HG03439 (cell line): Measurements from ENCODE around the gene RBM20.
"Not testable (repeated sequence)": the region's sequence is repeated elsewhere in the genome, so short reads cannot be mapped to it uniquely, and the experiment has no call there.

Source experiments
- ATAC-seq: cut with Tn5 transposase; IDR thresholded peaks from one replicate; pipeline ENCODE4 v1.9.1; 2021; ENCODE audit warnings: mild to moderate bottlenecking, moderate library complexity; ENCODE audit not compliant: unreplicated experiment

Gene RBM20

DNA sequence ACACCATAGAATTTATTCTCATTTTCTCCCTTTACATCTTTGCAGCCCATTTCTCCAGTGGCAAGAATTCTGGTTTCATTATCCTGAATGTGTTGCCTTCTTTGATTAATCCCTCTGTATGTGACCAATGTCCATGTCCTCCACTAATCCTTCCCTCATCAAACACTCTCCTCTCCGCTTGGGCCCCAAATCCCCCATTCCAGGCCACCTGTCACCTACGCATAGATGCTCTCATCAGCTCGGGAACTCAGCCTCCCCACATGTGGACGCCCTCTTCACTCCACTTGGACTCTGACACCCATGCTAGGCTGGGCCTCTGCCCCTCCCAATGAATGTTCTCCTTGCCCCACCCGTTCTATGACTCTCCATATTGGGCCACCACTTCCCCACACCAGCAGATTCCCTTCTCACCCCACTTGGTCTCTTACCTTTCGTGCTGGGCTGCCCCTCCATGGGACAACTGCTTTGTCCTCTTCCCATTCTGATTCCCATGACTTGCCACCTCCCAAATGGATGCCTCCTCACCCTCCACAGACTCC lies 18.7 kb upstream of the RBM20 start:
- no peak for ATAC-seq

DNA sequence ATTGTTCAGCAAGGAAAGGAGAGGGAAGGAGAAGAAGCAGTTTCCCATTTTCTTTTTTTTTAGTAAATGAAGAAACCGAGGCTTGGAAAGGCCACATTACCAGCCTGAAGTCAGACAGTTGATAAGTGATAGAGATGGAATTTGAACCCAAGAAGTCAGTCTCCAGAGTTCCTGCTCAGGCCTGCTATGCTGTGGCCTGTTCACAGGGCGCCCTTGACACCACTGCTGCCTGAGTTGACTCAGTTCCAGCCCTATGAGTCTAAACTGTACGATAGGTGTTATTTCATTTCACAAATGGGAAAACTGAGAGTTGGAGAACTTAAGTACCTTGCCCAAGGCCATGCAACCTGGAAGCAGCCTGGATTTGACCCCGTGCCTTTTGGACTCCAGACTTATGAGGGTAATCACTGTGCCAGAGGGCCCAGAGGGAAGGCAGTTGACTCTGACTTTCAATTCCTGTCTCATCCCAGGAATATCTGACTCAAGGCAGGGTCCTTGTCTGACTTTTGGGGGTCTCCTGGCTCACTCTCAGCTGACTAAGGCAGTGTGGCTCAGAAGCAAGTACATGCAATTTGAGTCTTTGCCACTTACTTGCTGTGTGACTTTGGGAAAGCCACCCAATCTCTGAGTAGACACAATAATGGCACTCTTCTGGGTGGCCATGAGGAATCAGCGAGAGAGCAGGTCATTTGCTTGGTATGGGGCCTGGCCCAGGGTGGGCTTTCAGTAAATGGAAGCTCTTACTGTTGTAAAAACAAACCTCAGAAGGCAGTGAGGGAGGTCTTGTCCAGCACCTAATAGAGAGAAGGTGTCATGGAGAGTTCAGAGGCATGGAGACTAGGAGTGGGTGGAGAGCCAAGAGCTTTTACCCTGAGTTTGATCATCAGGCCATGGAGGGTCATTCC lies 17.9 kb upstream of the RBM20 start:
- no peak for ATAC-seq

DNA sequence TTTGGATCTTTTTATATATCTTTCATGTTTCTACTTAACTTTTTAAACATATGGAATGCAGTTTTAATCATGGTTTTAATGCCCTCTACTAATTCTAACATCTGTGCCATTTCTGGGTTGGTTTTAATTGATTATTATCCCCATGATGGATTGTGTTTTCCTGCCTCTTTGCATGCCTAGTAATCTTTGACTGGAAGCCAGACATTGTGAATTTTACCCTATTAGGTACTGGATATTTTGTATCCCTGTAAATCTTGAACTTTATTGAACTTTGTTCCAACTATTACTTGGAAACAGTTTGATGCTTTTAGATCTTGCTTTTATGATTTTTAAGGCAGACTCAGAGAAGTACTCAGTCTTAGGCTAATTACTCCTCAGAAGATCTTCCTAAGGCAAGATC lies 16.0 kb upstream of the RBM20 start:
- no peak for ATAC-seq

DNA sequence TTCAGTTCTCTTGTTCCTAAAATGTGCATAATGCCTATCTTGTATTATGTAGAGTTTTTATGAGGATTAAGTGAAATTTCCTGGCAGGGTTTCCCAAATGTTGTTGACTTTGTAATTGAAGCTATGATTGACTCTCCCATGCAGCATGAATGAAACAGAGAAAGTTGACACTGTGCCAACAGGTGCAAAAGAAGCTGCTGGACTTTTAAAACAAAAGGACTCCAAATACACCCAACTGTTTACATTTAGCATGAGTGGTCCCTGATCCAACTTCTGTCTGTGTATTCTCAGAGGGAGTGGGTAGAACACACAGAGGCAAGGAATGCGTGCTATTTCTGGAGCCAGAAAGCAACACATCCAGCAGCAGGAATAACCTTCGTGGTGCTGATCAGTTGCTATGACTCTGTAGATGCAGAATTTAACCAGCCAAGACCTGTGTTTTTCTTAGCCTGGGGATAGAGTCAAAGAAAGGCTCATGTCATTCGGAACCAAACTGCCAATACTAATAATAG lies 14.4 kb upstream of the RBM20 start:
- no peak for ATAC-seq

DNA sequence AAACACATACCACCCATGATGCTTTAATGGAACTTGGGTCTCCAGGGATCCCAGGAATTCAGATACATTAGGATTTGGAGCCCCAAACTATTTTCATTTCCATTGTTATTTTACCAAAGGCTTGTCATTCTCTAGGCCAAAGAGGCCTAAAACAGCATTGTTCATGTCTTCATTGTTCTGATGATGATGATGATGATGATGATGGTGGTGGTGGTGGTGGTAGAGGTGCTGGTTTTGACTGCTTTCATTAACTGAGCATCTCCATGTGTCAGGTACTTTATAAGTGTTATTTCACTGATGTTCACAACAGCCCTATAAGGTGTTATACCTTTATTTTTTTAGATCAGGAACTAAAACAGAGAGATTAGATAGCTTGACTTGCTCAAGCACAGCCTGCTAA lies 12.2 kb upstream of the RBM20 start:
- ATAC-seq, result no peak

DNA sequence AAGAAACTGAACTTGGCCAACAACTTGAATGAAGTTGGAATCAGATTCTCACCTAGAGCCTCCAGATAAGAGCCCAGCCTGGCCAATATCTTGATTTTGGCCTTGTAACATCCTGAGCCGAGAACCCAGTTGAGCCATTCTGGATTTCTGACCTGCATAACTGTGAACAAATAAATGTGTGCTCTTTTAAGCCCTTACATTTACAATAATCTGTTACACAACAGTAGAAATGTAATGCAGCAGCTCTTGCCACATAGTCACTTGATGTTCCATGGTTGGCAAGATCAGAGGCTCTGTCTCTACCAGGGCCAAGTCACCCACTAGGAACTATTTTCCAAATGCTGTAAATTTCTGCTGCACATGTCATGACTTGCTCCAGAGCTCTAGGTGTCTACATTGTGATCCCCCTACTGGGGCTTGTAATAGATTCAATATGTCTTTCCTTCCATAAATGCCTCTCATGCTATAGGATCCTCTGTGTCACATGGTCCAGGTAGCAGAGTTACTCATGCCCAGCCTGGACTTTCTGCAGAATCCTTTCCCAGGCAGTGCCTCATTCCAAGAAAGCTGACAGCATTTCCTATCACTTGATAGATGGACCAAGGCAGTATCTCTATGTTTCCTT lies 11.4 kb upstream of the RBM20 start:
- no peak for ATAC-seq

DNA sequence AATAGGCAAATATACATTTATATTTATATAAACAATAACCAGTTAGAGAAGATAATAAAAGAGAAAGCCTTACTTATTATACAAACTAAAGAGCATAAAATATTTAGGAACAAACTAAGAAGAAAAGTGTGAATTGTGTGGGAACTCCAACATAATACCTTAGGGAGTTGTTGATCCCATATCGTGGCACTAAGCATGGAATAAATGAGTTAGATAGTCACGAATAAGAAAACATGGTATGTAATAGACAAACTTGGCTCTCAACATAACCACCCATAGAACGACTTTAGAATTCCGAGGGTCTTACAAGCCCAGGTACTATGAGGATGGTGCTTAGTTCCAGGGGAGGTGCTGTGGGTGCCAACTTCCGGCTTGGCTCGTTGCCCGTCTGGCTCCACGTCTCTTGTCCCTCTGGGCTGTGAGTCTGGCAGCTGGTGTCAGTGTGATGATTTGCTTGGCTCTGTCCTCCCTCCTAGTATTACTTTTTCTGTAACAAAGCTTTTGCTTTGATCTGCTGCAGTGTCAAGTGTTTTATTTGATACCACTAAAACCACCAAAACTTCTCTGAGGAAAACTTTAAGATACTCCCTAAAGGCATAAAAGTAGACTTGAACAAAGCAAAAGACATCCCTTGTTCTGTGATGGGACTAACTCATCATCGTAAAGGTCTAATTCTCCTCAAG lies 9.5 kb upstream of the RBM20 start:
- ATAC-seq, result no peak

DNA sequence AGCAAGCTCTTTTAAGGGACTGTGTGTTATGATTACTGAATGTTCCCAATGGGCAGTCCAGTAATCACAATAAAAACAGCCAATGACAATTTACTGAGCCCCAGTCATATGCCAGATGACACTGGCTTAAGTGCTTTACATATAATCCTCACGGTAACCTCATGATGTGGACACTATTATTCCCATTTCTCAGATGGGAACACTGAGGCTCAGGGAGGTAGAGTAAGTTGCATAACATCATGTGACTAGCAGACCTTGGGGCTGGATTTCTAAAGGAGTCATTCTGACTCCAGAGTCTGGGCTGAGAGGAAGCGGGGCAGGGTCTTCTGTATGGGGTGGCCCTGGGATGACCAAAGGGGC lies 7.6 kb upstream of the RBM20 start:
- ATAC-seq, result no peak

DNA sequence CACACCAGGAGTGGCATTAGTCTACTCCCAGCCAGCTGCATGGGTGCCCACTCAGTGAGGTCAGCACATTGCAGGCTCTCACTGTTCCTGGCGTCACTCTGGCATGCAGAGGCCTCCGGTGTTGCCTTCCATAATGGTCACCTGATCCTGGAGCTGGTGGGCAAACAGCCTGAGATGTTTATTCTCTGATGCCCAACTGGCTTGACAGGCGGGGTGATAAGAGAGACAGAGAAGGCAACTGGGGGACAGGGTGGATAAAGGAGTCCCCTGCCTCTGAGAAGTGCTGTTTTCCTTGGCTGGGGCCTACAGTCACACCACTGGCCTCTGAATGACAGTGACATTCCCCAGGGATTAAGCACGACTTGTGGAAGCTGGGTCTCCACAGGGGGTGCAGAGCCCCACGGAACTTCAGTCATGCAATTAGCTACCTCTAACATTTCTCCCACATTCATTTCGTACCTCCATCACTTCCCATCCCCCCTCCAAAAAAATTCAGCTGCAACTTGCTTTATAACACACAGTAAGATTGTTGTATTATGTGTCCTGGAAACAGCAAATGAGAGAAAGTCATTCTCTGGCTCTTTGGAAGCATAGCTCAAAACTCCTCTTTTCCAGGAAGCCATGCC lies 7.1 kb upstream of the RBM20 start:
- ATAC-seq, result no peak

DNA sequence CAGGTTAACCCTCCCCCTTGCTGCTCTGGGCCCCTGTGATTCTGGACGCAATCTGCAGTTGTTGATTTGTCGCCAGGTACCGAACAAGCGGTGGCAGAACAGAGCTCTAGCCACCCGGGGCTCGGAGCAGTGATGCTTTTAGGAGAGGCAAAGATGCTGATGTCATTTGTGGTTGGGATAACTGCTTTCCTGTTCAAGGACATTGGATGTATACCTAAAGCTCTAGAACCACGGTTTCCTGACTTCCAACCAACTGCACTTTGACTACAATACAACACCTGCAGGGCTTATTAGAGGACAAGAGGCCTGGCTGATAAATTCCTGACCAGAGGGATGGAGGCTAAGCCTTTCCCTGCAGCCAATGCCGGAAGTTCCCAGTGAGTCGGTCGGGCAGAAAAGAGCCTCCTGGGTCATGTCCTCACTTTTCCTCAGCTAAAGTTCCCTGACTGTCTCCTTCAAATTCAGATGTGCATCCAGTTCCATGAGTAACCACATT lies 6.5 kb upstream of the RBM20 start:
- ATAC-seq, result no peak

DNA sequence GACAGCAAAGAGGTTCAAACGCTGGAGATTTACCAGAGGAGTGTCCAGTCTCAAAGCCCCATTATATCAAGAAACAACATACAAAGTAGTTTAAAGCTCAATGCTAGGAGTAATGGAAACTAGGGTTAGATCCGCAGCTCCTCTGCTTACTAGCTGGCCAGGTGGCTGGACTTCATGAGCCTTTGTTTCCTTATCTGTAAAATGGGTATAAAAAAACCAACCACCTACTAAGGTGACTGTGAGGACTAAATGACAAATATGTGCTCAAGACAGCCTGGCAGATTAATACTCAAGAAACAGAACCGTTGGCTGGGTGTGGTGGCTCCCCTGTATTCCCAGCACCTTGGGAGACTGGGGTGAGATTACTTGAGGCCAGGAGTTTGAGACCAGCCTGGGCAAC lies 5.8 kb upstream of the RBM20 start:
- ATAC-seq, result no peak

DNA sequence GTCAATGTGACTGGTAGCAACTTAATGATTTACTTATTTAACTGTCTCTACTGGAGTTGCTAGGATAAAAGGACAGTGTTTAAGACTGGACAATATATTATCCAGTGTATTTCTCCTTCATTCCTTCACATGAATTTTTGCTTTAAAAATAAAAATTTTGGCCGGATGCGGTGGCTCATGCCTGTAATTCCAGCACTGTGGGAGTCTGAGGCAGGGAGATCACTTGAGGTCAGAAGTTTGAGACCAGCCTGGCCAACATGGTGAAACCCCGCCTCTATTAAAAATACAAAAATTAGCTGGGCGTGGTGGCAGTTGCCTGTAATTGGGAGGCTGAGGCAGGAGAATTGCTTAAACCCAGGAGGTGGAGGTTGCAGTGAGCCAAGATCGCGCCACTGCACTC lies 5.1 kb upstream of the RBM20 start:
- ATAC-seq, result not testable (repeated sequence)

DNA sequence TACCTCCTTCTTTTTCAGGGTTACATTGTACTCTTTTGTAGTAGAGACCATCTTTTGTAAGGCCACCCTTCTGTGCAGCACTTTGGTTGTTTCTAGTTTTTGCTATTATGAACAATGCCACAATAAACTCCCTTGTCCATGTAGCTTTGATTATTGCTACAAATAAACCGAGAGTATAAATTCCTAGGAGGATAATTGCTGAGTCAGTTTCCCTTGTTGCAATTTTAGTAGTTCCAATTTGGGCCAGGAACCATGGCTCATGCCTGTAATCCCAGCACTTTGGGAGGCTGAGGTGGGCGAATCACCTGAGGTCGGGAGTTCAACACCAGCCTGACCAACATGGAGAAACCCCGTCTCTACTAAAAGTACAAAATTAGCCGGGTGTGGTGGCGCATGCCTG lies 4.3 kb upstream of the RBM20 start:
- not testable (repeated sequence) for ATAC-seq

DNA sequence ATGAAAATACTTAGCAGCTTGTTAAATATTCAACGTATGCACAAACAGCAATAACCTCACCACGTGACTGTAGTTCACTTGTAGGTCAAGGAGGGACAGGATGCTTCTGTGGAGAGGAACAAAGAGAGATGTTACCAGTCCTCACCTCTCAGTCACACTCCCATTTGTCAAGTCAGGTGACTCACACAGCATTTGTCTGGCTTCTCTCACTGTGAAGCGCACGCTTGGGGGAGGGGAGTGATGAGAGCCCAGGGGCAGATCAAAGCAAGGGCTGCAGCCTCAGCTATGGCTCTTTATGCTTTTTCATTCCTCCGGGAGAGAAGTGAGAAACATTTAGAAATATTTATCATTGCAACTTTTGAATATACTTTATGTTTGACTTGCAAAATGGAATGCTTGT lies 2.9 kb upstream of the RBM20 start:
- no peak for ATAC-seq

DNA sequence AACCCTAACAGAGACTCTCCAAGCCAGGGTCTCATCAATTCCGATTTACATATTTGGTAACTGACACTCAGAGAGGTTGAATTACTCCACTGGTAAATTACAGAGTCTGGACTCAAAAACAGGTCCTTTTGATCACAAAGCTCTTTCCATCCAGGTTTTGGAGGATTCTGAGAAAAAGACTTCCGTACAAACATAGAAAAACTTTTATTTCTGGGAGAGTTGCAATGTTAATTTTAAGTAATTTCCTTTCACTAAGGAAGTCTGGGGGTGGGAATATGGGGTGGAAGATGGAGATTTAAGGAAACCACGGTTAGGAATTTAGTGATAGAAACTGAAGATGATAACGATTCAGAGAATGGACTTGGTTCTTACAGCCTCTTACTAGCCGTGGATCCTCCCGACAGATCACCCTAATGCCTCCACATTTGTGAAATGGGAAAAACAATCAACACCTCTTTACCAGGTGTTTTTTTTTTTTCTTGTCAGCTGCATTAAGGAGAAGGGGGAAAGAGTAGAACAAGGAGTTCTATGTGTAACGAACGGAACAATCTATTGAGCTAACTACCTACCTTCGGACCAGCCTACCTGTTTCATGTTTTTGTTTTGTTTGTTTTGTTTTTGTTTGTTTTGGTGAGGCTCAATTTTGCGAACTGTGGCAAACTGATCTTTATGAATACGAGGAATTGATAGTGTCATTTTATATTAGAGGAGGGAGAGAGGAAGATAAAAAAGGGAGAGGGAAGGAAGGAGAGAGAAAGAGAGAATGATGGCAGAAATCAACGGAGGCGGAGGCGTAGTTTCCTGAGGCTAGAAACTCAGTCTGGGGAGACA lies 1.7 kb upstream of the RBM20 start:
- no peak for ATAC-seq

DNA sequence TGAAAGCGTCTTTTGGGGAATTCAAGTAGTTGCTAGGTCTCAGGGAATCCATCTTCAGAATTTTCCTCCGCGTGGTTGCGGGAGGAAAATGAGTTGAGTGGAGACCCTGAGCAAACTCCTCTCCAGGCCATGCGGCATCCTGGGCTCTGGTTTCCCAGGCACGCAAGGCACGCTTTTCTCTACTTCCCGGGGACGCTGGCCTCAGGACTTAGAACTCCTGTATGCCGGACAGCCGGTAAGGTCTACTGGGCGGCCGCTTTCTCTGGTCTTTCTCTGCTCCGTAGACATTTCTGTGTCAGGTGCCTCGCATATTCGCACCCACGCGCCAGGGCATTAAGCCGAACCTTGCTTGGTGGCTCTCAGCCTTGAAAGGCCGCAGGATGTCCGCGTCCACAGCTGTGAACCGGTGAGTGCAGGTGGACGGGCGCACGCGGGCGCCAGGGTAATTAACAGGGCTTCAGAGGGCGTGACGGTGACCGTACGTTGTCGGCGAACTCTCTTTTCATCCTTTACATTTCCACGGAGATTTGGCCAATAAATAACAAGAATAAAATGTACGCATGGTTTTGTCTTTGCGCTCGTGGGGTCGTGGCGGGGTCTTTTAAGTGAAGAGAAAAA lies 992 bp upstream of the RBM20 start:
- ATAC-seq, result no peak

DNA sequence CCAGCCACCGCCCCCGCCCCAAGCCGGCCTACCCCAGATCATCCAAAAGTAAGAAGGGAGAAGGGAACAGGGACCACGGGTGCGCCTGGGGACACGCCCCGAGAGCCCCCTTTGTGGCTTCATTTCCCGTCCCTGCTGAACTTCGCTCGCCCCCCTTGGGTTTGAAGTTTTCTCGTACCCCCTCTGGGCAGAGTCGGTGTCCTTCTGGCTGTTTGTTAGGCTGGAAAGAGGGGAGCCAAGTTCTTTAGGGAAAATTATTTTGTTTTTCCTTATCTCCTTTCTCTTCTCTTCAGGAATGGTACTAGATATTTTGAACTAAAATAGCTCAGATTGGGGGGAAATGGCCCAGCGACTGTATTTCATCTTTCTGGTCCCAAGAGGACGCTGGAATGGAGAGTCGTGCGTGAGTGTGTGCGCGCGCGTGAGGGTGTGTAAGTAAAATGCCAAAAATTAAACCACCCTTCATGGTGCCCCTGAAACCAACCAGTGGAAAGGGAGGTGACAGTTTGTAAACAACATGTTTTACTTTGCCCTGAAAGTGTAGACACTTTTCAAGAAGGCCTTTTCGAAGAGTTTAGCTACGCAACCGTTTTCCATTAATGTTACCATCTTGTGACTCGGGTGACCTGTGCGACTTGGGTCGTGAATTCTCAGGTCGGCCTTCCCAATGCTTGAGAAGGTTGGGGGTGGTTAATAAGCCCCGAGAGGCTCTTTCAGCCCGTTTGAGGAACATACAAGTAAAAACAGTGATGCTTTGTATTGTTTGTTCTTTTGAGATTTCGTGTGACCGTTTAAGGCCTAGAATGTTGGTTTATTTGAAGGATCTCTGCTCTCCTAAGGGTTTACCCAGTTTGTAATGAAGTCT lies 694 bp downstream of the RBM20 start:
- ATAC-seq, result no peak

DNA sequence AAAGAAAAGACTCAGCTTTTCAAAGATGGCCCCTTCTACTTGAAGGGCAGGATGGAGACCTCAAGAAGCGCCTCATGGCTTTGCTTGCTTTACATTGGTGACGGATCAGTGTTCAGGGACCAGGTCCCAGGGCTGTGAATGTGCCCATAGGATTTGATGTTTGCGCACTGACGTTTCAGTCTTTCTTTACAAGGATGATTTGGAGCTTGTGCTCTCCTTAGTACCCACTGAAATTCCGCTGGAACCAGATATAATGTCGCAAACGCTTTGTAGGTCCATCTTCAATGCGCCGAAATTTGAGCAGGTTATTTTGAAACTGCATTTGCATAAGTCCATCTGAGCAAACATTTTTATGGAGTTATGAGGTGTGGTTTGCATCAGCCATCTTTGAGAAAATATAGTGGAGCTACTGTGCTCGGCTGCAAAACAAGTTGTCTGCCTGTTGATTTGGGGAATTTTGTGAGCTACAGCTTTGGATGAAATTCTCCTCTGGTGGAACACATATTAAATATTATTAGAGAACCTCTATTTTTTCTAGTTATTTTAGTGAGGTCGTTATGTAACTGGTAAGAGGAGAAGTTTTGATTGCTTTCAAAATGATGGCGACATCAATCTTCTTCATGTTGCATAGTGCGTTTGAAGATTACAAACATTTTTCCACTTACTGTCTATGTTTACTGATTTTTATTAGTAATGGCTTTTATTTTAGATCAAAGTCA lies 2.4 kb downstream of the RBM20 start:
- no peak for ATAC-seq
